GM12873 (cell line): ENCODE results near the gene MYL6B.

Experiments used
- TF ChIP-seq, protein P1 (sequence below): IDR thresholded peaks from 2 replicates; pipeline ENCODE4 v1.5.1; 2012; ENCODE audit warnings: low read depth, mild to moderate bottlenecking, moderate library complexity, low read length, control low read depth; ENCODE audit not compliant: insufficient read depth; ENCODE audit errors: missing control alignments

Gene MYL6B

GRCh38 chr12:56150563-56150962, 1.8 kb upstream of the MYL6B start:
- TF ChIP-seq, protein P1, sequence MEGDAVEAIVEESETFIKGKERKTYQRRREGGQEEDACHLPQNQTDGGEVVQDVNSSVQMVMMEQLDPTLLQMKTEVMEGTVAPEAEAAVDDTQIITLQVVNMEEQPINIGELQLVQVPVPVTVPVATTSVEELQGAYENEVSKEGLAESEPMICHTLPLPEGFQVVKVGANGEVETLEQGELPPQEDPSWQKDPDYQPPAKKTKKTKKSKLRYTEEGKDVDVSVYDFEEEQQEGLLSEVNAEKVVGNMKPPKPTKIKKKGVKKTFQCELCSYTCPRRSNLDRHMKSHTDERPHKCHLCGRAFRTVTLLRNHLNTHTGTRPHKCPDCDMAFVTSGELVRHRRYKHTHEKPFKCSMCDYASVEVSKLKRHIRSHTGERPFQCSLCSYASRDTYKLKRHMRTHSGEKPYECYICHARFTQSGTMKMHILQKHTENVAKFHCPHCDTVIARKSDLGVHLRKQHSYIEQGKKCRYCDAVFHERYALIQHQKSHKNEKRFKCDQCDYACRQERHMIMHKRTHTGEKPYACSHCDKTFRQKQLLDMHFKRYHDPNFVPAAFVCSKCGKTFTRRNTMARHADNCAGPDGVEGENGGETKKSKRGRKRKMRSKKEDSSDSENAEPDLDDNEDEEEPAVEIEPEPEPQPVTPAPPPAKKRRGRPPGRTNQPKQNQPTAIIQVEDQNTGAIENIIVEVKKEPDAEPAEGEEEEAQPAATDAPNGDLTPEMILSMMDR: no peak

DNA sequence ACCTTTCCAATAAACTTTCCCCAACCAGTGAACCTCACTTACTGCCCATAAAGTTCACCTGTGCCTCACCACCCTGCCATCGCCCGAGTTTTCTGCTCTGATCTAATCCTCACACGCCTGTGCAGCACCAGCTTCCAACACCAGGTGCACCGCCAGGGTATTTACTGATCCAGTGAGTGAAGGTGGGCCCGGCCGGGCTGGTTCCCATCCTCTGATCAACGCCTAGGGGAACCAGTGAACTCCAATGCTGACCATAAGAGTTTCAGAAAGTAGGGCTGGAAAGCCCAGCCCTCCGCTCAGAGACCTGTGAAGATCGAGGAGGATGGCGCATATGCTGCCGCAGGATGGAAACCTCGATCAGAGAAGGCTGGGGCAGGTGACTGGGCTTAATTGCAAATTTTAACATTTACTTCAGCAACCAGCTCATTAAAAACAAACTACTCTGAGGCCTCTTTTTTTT, 685 bp upstream of the MYL6B start:
- TF ChIP-seq, protein P1: peak; percentile 65

GRCh38 chr12:56152756-56153677, 630 bp downstream of the MYL6B start:
- TF ChIP-seq, protein P1: no peak

DNA sequence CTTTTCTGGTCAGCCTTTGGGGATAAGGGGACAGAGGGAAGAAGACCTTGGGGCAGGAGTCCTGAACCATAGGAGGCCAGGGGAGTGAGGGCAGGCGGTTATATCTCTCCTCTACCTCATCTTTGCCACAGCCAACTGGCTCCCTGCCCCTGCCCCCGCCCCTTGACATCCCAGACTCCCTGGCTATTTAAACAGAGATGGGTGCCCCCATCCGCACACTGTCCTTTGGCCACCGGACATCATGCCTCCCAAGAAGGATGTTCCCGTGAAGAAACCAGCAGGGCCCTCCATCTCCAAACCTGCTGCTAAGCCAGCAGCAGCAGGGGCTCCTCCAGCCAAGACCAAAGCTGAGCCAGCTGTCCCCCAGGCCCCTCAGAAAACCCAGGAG, 1.3 kb downstream of the MYL6B start:
- TF ChIP-seq, protein P1: no peak

- TF ChIP-seq, protein P1: no peak
Measured at GRCh38 chr12:56154246-56154771, 1.9 kb downstream of the MYL6B start.

- TF ChIP-seq, protein P1: no peak
Measured at GRCh38 chr12:56154818-56155217, 2.4 kb downstream of the MYL6B start.

DNA sequence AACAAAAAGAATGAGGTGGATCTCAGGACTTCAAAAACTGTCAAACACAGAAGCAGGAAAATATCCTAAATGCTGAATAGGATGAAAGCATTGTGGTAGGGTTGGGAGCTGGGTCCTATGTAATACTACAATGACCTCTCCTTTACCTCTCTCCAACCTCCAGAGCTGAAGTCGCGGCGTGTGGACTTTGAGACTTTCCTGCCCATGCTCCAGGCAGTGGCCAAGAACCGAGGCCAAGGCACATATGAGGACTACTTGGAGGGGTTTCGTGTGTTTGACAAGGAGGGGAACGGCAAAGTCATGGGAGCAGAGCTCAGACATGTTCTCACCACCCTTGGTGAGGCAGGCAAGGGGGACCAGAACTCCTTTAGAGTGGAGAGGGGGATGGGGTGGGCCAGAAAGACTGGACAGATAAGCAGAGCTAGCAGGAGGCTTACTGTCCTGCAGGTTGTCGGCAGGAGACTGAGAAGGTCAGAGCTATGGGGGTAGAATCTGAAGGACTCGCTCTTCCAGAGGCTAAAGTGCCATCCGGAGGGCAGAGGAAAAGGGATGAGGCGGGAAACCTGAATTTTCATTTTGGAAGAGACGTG, 3.0 kb downstream of the MYL6B start:
- TF ChIP-seq, protein P1: no peak
